ENCODE measurements around the gene KLF6.

- TF ChIP-seq ZNF670 (tag by site-specific recombination; IDR thresholded peaks at IDR 0.05; ENCODE audit: low read depth) (no peak), CTCF (tag by site-specific recombination; IDR thresholded peaks at IDR 0.05) (no peak), ZSCAN23 (tag by site-specific recombination; IDR thresholded peaks at IDR 0.05) (no peak)
These were observed 15.5 kb downstream of the KLF6 start for GRCh38 chr10:3769556-3769955.
